Stimulated activated CD8-positive, alpha-beta memory T cell treated with anti-CD3 and anti-CD28 coated beads, Interleukin-15, amount 100 ng/mL, for 1 hour (primary cell): ENCODE results near the gene SPRR3.

Source experiments
- DNase-seq: peaks from one replicate; pipeline ENCODE4 v3.0.0-alpha.2; 2020; ENCODE audit warnings: low read depth

The SPRR3 gene, protein sequence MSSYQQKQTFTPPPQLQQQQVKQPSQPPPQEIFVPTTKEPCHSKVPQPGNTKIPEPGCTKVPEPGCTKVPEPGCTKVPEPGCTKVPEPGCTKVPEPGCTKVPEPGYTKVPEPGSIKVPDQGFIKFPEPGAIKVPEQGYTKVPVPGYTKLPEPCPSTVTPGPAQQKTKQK

GRCh38 chr1:153001382-153001781 is at the start of gene SPRR3:
SPRR3 (plus strand) TSS chr1:153001749; CDS start chr1:153003021, 1,272 bp downstream.
- DNase-seq: no peak

DNA sequence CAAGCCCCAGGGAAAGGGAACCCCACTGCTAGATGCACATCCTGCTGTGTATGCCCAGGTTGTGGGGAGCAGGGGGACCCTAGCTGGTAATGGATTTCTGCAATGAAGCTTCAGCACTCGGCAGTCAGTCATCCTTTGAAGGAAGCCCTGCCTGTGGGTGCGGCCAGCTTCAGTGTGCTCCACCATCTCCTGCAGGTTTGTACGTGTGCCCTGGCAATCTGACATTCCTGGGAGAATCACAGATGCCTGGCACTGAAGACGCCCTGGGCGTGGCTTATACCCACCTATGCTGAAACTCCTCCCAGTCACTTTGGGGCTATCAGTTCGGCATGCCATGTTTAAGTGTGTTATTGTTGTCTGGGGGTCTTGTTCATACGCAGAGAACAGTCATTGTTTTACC is 47.8 kb upstream of the SPRR3 start:
- no peak for DNase-seq

GRCh38 chr1:152954436-152954835 is 47.1 kb upstream of the SPRR3 start:
- DNase-seq: no peak

DNA sequence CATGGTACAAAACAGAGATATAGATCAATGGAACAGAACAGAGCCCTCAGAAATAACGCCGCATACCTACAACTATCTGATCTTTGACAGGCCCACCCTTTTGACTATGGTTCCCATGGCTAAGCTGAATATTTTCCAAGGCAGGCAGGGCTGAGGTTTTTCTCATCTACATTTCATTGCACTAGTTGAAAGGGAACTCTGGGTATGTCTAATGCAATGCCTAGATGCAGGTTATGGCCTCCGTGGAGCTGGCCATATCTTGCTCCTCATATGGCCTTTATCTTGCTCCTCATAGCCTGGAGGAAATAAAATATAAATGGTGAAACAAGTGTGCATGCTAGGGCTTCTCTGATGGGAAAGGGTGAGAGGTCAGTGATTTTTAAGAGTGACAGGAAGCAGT is 44.0 kb upstream of the SPRR3 start:
- DNase-seq: no peak

DNA sequence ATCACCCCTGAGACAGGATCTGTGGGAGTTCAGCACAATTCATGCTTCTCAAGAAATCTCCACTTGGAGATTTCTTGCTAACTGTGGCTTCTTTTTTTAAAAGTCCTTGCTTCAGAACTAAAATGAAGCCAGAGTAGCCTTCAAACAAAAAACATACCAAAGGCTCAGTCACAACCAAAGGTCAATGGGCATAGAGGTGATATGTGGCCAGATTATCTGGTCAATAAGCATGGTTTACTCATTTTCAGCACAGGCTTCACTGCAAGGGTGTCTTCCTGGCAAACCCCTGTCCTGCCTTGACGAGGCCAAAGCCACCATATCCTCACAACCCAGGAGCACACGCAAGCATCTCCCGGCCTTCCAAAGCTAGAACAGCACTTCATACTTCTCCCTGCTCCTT is 42.3 kb upstream of the SPRR3 start:
- no peak for DNase-seq

DNA sequence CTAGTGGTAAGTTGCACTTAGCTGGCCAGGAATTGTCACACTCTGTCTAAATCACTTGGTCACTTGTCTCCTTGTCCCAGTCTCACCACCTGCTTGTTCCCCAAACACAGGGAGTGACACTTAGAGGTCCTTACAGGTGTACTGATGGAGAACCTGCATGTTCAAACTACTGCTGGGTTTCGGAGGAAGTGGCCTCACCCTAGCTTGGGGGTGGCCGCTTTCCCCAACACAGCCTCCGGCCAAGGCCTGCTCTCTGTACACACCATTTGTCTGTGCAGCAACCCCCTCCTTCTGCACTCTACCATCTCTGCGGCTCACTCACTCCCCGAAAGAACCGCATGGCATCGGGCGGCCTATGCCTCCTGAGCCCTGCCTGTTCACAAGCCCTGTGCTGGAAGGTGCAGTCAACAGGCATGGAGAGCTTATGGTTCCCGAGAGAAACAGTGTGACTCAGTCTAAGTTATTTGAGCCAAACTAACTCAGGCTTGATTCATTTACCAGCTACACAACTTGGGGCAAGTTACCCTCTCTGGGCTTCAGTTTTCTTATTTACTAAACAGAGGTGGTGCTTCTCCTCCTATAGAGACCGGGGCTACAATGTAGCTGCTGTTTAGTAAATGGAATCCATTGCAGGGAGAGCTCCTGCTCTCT is 41.6 kb upstream of the SPRR3 start:
- no peak for DNase-seq

DNA sequence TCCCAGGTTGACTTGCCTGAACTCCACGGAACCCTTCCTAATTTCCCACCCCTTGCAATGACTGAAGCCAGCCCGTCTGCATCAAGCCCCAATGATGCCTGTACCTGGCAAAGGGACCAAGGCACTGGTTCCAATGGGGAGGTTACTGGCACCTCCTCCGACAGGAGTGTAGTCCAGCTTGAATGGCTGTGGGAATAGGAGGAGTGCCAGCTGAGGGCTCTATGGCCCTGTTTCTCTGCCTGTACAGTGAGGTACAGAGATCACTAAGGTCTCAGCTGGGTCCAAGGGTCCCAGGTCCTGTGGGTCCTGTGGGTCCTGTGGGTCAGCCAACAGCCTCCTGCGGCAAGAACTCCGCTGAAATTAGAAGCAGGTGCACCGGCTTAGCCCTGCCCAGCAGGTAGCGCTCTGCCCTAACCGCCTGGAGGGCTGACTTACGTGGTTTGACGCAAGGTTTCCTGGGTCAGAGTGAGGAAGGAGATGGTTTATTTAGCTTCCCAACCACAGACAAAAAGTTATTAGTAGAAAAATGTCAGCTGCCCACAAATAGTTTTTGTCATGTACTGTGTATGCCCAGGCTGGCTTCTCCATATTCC is 41.0 kb upstream of the SPRR3 start:
- no peak for DNase-seq

DNA sequence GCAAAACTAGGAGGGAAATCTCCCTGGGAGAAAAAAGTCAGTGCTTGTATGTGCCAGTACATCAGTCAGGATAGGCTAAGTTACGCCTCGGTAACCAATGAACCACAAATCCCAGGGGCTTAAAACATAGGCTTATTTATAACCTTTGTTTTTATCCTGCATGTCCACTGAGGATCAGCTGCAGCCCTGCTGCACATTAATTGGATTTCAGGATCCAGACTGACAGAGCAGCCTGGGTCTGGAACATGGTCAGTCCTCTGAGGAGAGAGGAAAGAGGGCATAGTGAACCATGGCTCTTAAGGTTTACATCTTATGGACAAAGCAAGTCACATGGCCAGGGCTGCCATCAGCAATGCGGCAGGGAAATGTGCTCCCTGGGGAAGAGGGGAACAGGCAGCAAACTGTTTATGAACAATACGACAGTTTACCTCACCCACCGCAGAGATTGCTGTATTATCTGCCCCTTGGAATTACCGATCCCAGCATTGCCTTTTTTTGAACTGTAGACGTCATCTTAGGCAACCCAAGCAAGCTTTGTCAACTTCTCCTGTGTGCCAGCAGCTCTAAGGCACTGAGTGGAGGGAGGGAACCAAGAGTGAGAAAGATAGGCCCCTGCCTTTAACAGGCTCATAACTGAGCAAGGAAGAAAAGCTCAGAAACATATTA is 40.2 kb upstream of the SPRR3 start:
- no peak for DNase-seq

- DNase-seq: no peak
These were observed 38.6 kb upstream of the SPRR3 start for GRCh38 chr1:152962876-152963415.

GRCh38 chr1:152964536-152964935 is 37.0 kb upstream of the SPRR3 start:
- no peak for DNase-seq

- DNase-seq: no peak
These were observed 35.7 kb upstream of the SPRR3 start for GRCh38 chr1:152965853-152966252.

GRCh38 chr1:152967201-152967600 is 34.3 kb upstream of the SPRR3 start:
- DNase-seq: no peak

- DNase-seq: no peak
These were observed 33.3 kb upstream of the SPRR3 start for GRCh38 chr1:152968248-152968647.

DNA sequence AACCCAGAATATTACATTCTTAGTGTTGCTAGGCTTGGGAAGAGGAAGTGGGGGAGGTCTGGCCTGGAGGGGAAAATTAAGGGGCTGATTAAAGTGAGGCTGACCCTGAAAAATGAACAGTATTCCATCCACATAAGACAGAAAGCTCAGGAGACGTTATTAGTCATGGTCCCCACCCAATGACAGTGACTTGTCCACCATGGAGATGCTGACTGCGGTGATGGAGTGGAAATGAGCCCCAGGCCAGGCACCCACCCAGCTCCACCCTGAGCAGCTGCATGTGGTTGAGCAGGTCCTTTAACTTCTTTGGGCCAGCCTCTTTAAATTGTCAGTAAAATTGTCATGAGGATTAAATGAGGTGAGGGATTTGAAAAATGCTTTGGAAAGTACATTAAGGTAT is 32.5 kb upstream of the SPRR3 start:
- DNase-seq: no peak

GRCh38 chr1:152970495-152970894 is 31.1 kb upstream of the SPRR3 start, which contains the start of gene SPRR4:
SPRR4 (plus strand) TSS chr1:152970648; CDS start chr1:152971891, 1,243 bp downstream.
- DNase-seq: no peak

GRCh38 chr1:152972196-152972886 is 29.2 kb upstream of the SPRR3 start:
- DNase-seq: no peak

DNA sequence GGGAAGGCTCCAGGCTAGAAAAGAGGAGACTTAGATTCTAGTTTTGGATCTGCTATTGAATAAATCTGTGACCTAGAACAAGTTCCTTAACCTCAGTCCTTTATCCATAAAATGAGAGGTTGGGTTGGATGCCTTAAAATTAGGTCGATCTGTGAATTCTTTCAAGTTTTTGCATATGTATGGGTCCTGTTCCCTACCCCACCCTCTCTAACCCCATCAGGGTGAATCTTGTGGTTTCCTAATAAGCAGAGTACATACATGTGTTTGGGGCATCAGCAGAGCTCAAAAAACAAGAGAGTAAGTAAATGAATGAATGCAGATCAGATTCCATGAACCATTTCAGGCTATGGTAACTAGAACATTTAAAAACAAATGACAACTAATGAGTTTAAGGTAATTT is 24.9 kb upstream of the SPRR3 start:
- no peak for DNase-seq

- no peak for DNase-seq
These were observed 23.9 kb upstream of the SPRR3 start for GRCh38 chr1:152977614-152978013.

DNA sequence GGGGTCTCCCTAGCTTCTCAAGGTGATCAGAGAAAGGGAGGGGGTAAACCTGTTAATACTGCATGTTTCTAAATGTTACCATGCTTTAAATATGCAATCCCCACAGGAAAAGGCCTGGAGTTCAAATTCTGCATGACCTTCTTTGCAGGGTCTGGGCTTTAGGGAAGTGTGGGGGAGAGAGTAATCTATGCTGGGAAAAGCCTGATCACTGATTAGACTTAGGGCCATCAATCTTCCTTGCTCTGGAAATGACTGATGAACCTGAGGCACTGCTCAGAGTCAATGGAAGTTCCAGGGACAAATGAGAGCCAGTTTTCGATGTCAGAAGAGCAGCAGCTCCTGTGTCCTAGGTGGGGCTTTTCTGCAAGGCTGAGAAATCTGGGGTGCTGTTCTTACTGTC is 20.9 kb upstream of the SPRR3 start:
- no peak for DNase-seq

DNA sequence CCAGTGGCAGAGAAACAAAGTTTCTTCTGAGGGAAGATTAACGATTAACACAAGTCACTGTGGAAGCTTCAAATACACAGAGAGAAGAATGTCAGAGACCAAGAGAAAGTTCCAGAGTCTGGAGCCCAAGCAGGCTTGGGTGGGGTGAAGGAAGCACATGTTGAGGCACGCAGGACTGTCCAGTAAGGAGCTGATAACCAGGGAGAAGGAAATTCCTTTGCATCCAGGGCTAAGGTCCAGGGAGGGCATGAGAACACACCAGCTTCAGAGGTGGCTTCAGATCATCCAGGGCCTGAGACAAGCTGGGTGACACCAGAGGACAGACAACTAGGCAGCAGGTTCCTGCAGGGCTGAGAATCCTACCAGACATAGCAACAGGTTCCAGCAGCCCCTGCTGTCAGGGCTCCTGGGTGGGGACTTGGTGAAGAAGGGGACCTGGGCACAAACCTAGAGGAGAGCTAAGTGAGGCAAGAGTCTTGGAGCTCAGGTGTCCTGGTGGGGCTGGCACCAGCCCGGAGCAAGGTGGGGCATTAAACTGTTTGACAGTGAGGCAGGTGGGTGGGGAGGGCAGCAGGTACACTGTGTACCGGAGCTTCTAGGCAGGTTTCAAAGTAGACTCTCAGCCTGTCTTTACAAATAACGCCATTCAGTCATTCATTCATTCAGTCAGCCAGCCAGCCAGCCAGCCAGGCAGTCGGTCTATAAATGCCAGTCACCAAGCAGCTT is 20.2 kb upstream of the SPRR3 start:
- DNase-seq: no peak

DNA sequence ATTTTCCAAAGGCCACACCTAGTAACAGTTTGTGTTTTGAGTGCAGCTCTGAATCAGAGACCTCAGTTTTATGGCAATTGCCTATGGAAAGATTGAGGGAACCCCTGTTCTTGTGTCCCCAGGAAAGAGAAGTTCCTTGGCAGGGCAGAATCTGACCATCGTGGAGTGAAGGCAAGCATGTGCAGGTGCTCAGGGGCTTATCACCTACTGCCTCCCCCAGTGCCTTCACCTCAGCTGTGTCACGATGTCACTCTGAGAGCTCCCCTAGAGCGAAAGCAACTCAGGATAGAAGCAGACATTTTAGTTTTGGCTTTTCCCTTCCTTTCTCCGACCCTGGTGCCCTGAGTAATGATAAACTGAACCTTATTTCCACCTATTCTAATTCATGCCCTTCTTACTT is 19.5 kb upstream of the SPRR3 start:
- no peak for DNase-seq

DNA sequence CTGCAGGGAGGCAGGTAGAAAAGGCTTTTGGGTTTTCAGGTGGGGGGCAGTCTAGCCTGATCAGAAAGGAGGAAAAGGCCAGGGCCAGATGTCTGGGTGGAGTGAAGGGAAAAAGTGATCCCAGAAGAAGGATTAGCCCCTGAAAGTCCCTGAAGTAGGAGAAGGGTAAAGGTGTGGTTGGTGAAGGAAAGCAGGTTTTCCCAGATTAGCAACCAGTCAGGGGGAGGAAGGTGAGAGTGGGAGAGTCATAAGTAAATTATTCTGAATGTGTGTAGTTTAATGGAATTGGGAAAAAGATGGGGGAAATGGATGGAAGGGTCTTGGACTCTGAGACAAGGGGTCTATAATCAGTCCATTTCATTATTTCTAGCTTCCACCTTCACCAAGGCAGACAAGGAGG is 18.3 kb upstream of the SPRR3 start:
- DNase-seq: no peak
